H1 (cell line): Measurements from ENCODE around the gene RNASET2. TPM values are rescaled to one million over a fixed set of nuclear protein-coding genes. Genes with fewer than 3 reads are reported as not detected.

Experiments
- CTCF ChIA-PET: fragments of 300-600 bp; sonication (Branson Sonifier 250); formaldehyde crosslinking; loops from one replicate; lab custom pipeline; 2021; ENCODE audit not compliant: partially characterized antibody; lab: Charles Lee
- POLR2A ChIA-PET: fragments of 300-600 bp; sonication (Branson Sonifier 250); formaldehyde crosslinking; loops from one replicate; lab custom pipeline; 2021; ENCODE audit warnings: inconsistent platforms; ENCODE audit not compliant: partially characterized antibody; lab: Charles Lee
- DNase-seq, 2 experiments: peaks; one replicate each; pipeline versions ENCODE4 v3.0.0 to v3.0.0-alpha.2; 2010 to 2022; ENCODE audit warnings: low spot score in 2 of 2, low read depth in 1 of 2, mixed read lengths in 1 of 2
- FAIRE-seq: peaks from 2 replicates; lab custom pipeline; 2011; peaks lifted over from hg19 to GRCh38; lab: Jason Lieb, UNC
- H2AFZ ChIP-seq: 2 replicates; pipeline ENCODE4 v1.8.1; 2012; ENCODE audit warnings: low read length, inconsistent platforms
- H2AK5ac ChIP-seq: 2 replicates; pipeline ENCODE4 v1.6.1; 2013; ENCODE audit warnings: low read depth, low read length
- H2BK120ac ChIP-seq: replicated peaks from 2 replicates; pipeline ENCODE3; 2013; ENCODE audit warnings: low read depth, low read length, inconsistent platforms
- H2BK12ac ChIP-seq: 2 replicates; pipeline ENCODE4 v1.6.1; 2013; ENCODE audit warnings: low read depth, low read length
- H2BK15ac ChIP-seq: 2 replicates; pipeline ENCODE4 v1.6.1; 2013; ENCODE audit warnings: low read length
- H2BK20ac ChIP-seq: 2 replicates; pipeline ENCODE4 v1.6.1; 2013; ENCODE audit warnings: low read length
- H2BK5ac ChIP-seq: 2 replicates; pipeline ENCODE4 v1.6.1; 2013; ENCODE audit warnings: low read depth, low read length
- H3K14ac ChIP-seq: 2 replicates; pipeline ENCODE4 v1.6.1; 2013; ENCODE audit warnings: inconsistent platforms; ENCODE audit not compliant: insufficient read length
- H3K18ac ChIP-seq: 2 replicates; pipeline ENCODE4 v1.6.1; 2013; ENCODE audit warnings: low read length; ENCODE audit errors: extremely low read depth
- H3K23ac ChIP-seq: 2 replicates; pipeline ENCODE4 v1.6.1; 2013; ENCODE audit warnings: inconsistent platforms; ENCODE audit not compliant: insufficient read length
- H3K23me2 ChIP-seq: 2 replicates; pipeline ENCODE4 v1.6.1; 2013; ENCODE audit warnings: low read depth, low read length
- H3K27ac ChIP-seq: 2 replicates; pipeline ENCODE4 v1.6.1; 2011; ENCODE audit warnings: low read depth, low read length, inconsistent platforms
- H3K27me3 ChIP-seq, 4 experiments: replicated peaks in 1 of 4; 1 replicate in 1 of 4; 2 replicates in 3 of 4; pipeline versions ENCODE4 v1.6.1 to v1.8.1; 2011 to 2013; ENCODE audit warnings: low read length in 3 of 4, mild to moderate bottlenecking in 3 of 4, inconsistent platforms in 2 of 4, mixed read lengths in 2 of 4, moderate library complexity in 1 of 4; ENCODE audit not compliant: control insufficient read depth in 3 of 4, insufficient read depth in 3 of 4; ENCODE audit errors: extremely low read depth in 1 of 4
- H3K36me3 ChIP-seq, 4 experiments: 2 replicates each; pipeline versions ENCODE4 v1.6.1 to v1.8.1; 2011 to 2013; ENCODE audit warnings: mild to moderate bottlenecking in 4 of 4, low read length in 3 of 4, moderate library complexity in 2 of 4, control low read depth in 1 of 4, inconsistent platforms in 1 of 4; ENCODE audit not compliant: insufficient read depth in 4 of 4, control insufficient read depth in 2 of 4
- H3K4ac ChIP-seq: replicated peaks from 2 replicates; pipeline ENCODE3; 2013; ENCODE audit warnings: low read length, low read depth, mixed read lengths, inconsistent platforms; ENCODE audit not compliant: insufficient read length
- H3K4me1 ChIP-seq, 4 experiments: replicated peaks in 1 of 4; 1 replicate in 1 of 4; 2 replicates in 3 of 4; pipeline versions ENCODE4 v1.6.1 to v1.8.1; 2011 to 2013; ENCODE audit warnings: low read length in 3 of 4, inconsistent platforms in 2 of 4, mixed read lengths in 1 of 4; ENCODE audit not compliant: insufficient read depth in 4 of 4, control insufficient read depth in 3 of 4
- H3K4me2 ChIP-seq, 2 experiments: 2 replicates each; pipeline versions ENCODE4 v1.6.1 to v1.8.1; 2011 to 2013; ENCODE audit warnings: low read depth in 2 of 2, low read length in 2 of 2, control low read depth in 1 of 2, inconsistent platforms in 1 of 2, mild to moderate bottlenecking in 1 of 2; ENCODE audit not compliant: insufficient read depth in 1 of 2
- H3K4me3 ChIP-seq, 4 experiments: fragments of 200-600, 300-600 bp in 1 of 4; sonication (generic), shearing (Covaris generic), sonication (Bioruptor Twin) in 1 of 4; 2 replicates each; pipeline versions ENCODE4 v1.5.1 to v1.8.1; 2011 to 2016; ENCODE audit warnings: low read length in 4 of 4, low read depth in 3 of 4, control low read depth in 2 of 4, inconsistent platforms in 2 of 4, mild to moderate bottlenecking in 2 of 4, mixed read lengths in 1 of 4, moderate library complexity in 1 of 4; ENCODE audit not compliant: insufficient read depth in 2 of 4; ENCODE audit errors: extremely low read depth in 1 of 4
- H3K56ac ChIP-seq: replicated peaks from 2 replicates; pipeline ENCODE3; 2013; ENCODE audit warnings: low read depth, mild to moderate bottlenecking, mixed read lengths, low read length, inconsistent platforms; ENCODE audit not compliant: insufficient read length
- H3K79me1 ChIP-seq: 2 replicates; pipeline ENCODE4 v1.6.1; 2013; ENCODE audit warnings: low read depth, low read length, control low read depth
- H3K79me2 ChIP-seq, 2 experiments: 2 replicates each; pipeline versions ENCODE4 v1.6.1 to v1.8.1; 2012 to 2013; ENCODE audit warnings: low read length in 2 of 2, mild to moderate bottlenecking in 2 of 2, inconsistent platforms in 1 of 2; ENCODE audit not compliant: insufficient read depth in 2 of 2, control insufficient read depth in 1 of 2
- H3K9ac ChIP-seq, 4 experiments: replicated peaks in 1 of 4; 1 replicate in 1 of 4; 2 replicates in 3 of 4; pipeline versions ENCODE4 v1.6.1 to v1.8.1; 2011 to 2013; ENCODE audit warnings: low read depth in 3 of 4, low read length in 3 of 4, control low read depth in 2 of 4, mild to moderate bottlenecking in 2 of 4, moderate library complexity in 2 of 4, inconsistent platforms in 1 of 4; ENCODE audit errors: extremely low read depth in 1 of 4
- H3K9me3 ChIP-seq, 2 experiments: 2 replicates each; pipeline versions ENCODE4 v1.6.1 to v1.8.1; 2012 to 2013; ENCODE audit warnings: mild to moderate bottlenecking in 2 of 2, moderate library complexity in 2 of 2, control low read depth in 1 of 2, inconsistent platforms in 1 of 2, low read depth in 1 of 2, low read length in 1 of 2, mixed read lengths in 1 of 2; ENCODE audit not compliant: insufficient read depth in 2 of 2
- H4K20me1 ChIP-seq, 2 experiments: replicated peaks in 1 of 2; 2 replicates each; pipeline versions ENCODE3 to v1.8.1; 2011 to 2013; ENCODE audit warnings: inconsistent platforms in 2 of 2, low read length in 2 of 2, mild to moderate bottlenecking in 1 of 2; ENCODE audit not compliant: insufficient read depth in 2 of 2, control insufficient read depth in 1 of 2
- H4K5ac ChIP-seq: 2 replicates; pipeline ENCODE4 v1.6.1; 2013; ENCODE audit warnings: low read length, low read depth, mixed read lengths, inconsistent platforms; ENCODE audit not compliant: insufficient read length
- H4K8ac ChIP-seq: 2 replicates; pipeline ENCODE4 v1.8.0; 2013; ENCODE audit warnings: mild to moderate bottlenecking, moderate library complexity, low read length, inconsistent platforms; ENCODE audit not compliant: insufficient read depth; ENCODE audit errors: extremely low read depth
- H4K91ac ChIP-seq: replicated peaks from 2 replicates; pipeline ENCODE3; 2013; ENCODE audit warnings: low read length, mixed read lengths, inconsistent platforms; ENCODE audit not compliant: insufficient read length
- CTBP2 ChIP-seq: IDR thresholded peaks from 2 replicates; pipeline ENCODE4 v1.7.0; 2011; ENCODE audit warnings: borderline replicate concordance, mild to moderate bottlenecking, moderate library complexity, mixed read lengths, low read length; ENCODE audit not compliant: insufficient read depth, insufficient read length
- MAX ChIP-seq: IDR thresholded peaks from 2 replicates; pipeline ENCODE4 v1.6.1; 2012; ENCODE audit warnings: inconsistent platforms
- NANOG ChIP-seq: IDR thresholded peaks from 2 replicates; pipeline ENCODE4 v1.6.1; 2011; ENCODE audit warnings: low read length, low read depth, mild to moderate bottlenecking, inconsistent platforms; ENCODE audit not compliant: insufficient read depth, poor library complexity, severe bottlenecking
- PHF8 ChIP-seq: fragments of 200-600 bp; sonication (generic); conservative IDR thresholded peaks from 2 replicates; pipeline ENCODE4 v1.7.1; 2012; ENCODE audit warnings: low read depth, mild to moderate bottlenecking, inconsistent platforms, low read length, moderate library complexity
- POLR2A ChIP-seq, 2 experiments: IDR thresholded peaks; 1 replicate in 1 of 2; 2 replicates in 1 of 2; pipeline ENCODE4 v1.6.1; 2011; ENCODE audit warnings: low read depth in 2 of 2, low read length in 2 of 2, mild to moderate bottlenecking in 2 of 2; ENCODE audit errors: control extremely low read depth in 1 of 2
- RNF2 ChIP-seq: fragments of 200-900, 300-1000 bp; sonication (generic); IDR thresholded peaks from 2 replicates; pipeline ENCODE4 v1.7.1; 2016; ENCODE audit warnings: borderline replicate concordance, low read depth, mild to moderate bottlenecking, antibody characterized with exemption, low read length; ENCODE audit not compliant: poor library complexity, severe bottlenecking; ENCODE audit errors: missing control alignments
- RXRA ChIP-seq: IDR thresholded peaks from 2 replicates; pipeline ENCODE4 v1.6.1; 2011; ENCODE audit warnings: low read depth, mild to moderate bottlenecking, low read length, moderate library complexity; ENCODE audit not compliant: insufficient read depth
- SIX5 ChIP-seq: IDR thresholded peaks from 2 replicates; pipeline ENCODE4 v1.6.1; 2011; ENCODE audit warnings: mild to moderate bottlenecking, low read depth, low read length
- WGBS, 2 experiments: shearing (Covaris generic) in 1 of 2; methylation state at CpG; one replicate each; pipeline versions ENCODE4 v1.1.6 to v1.1.7; 2013 to 2015; ENCODE audit warnings: low lambda C conversion rate in 2 of 2, mixed read lengths in 2 of 2, inconsistent platforms in 1 of 2, low coverage in 1 of 2, missing lambda C conversion rate in 1 of 2; ENCODE audit not compliant: insufficient replicate concordance in 2 of 2, insufficient coverage in 1 of 2, insufficient read length in 1 of 2; ENCODE audit errors: extremely low coverage in 1 of 2, missing lambda C conversion rate in 1 of 2; 5-methylcytosine and 5-hydroxymethylcytosine counted together
- polyA plus RNA-seq, 7 experiments: library from polyadenylated mRNA; depleted of rRNA in 3 of 7; stranded (reverse) in 5 of 7; unstranded in 2 of 7; fragments of >200 nt in 5 of 7; fragments of 200-250 nt in 2 of 7; gene quantifications; 1 replicate in 5 of 7; 2 replicates in 1 of 7; 4 replicates in 1 of 7; pipeline versions ENCODE4 v1.2.1 to v1.2.3, GENCODE V29; 2011 to 2013; ENCODE audit warnings: missing spikeins in 2 of 7, mixed read lengths in 2 of 7
- total RNA-seq: library from RNA; stranded (reverse); fragmentation: NEBNext Ultra II Directional; extraction: Animal tissue kit (Norgen Biotek cat#: 25700); gene quantifications from 2 replicates; pipeline ENCODE4 v1.2.1, GENCODE V29; 2021
- TF ChIP-seq, protein P1 (sequence below): IDR thresholded peaks from 2 replicates; pipeline ENCODE4 v1.6.1; 2011; ENCODE audit warnings: low read depth, mild to moderate bottlenecking, low read length; ENCODE audit not compliant: insufficient read depth

Gene RNASET2
- total and polyA plus RNA-seq, 2 of the 8 experiments (the other 6 are each of a cell fraction or from before 2014, with no cell fraction given) = 15.7 to 22.9 TPM

GRCh38 chr6:166949528-166950442, 6.6 kb downstream of the RNASET2 start:
- Histone ChIP-seq H3K4ac (no peak overlapping the region), H3K4me3 (peak overlapping the region in 1 of 4 experiments; percentile 5; a peak in 1 of 8 replicates), H2AFZ (no peak overlapping the region), H3K56ac (no peak overlapping the region), H4K91ac (no peak overlapping the region), H3K79me2 (no peaks in the 10 kb centered on the region; a peak in 1 of 4 replicates), H2BK120ac (no peak overlapping the region), H4K5ac (no peak overlapping the region), H3K79me1 (peaks cover 3% of the 10 kb centered on the region), H4K20me1 (peaks cover 0 to 2% of the 10 kb centered on the region in 2 experiments), H3K4me2 (peak overlapping the region; percentile 32 to 41; a peak in 3 of 4 replicates), H3K36me3 (peaks cover 0 to 19% (median 7%) of the 10 kb centered on the region in 4 experiments; a peak in 3 of 8 replicates), H3K9ac (no peak overlapping the region), H2BK12ac (0 out of 2 replicates have a peak overlapping the region, but pooled peaks have one; percentile 53), H2BK20ac (no peak overlapping the region), H4K8ac (no peak overlapping the region), H3K9me3 (peaks cover 6 to 8% of the 10 kb centered on the region in 2 experiments), H3K18ac (no peak overlapping the region), H2BK15ac (no peak overlapping the region; the same call in 1 of the 2 replicates), H3K23me2 (no peaks in the 10 kb centered on the region), H2BK5ac (no peak overlapping the region), H3K23ac (no peak overlapping the region), H3K27me3 (no peaks in the 10 kb centered on the region), H3K27ac (no peak overlapping the region), H2AK5ac (no peak overlapping the region), H3K14ac (no peak overlapping the region), H3K4me1 (peaks cover 0 to 5% (median 3%) of the 10 kb centered on the region in 4 experiments; a peak in 5 of 7 replicates)
- ChIA-PET POLR2A (interaction anchor here (0.9 to 2.3 kb wide), 2 partner anchors 49 to 96 kb away, joined by 3 to 6 read pairs; partner anchors contain the start of gene CEP43), CTCF (interaction anchor here (0.6 to 5.7 kb wide), 17 partner anchors 8 to 234 kb away, joined by 3 to 51 read pairs (median 4); no protein-coding TSS in a partner anchor)
- DNase-seq (no peak), FAIRE-seq (no peak)
- WGBS, 2 experiments = 83% methylated on average over 9 of the region's 9 CpGs; no CpG with 5 or more reads in 1 of the 2 experiments
- TF ChIP-seq RXRA (no peak), RNF2 (no peak), POLR2A (IDR thresholded peaks at IDR 0.05; ENCODE audit: control extremely low read depth in 1 of 2, low read depth in 2 of 2, low read length in 2 of 2) (no peak), SIX5 (no peak), PHF8 (no peak), MAX (no peak), NANOG (no peak), CTBP2 (no peak)
- TF ChIP-seq, protein P1, sequence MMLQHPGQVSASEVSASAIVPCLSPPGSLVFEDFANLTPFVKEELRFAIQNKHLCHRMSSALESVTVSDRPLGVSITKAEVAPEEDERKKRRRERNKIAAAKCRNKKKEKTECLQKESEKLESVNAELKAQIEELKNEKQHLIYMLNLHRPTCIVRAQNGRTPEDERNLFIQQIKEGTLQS = no peak
